Measurements from ENCODE around the gene PXN. TPM values are rescaled to one million over a fixed set of nuclear protein-coding genes. Genes with fewer than 3 reads are reported as not detected.
A peak's percentile ranks its signal among the peaks of the same experiment; 100 is the strongest.

Gene PXN
- total RNA-seq, 2 experiments from 2014 or later, result 201 to 236 TPM

DNA sequence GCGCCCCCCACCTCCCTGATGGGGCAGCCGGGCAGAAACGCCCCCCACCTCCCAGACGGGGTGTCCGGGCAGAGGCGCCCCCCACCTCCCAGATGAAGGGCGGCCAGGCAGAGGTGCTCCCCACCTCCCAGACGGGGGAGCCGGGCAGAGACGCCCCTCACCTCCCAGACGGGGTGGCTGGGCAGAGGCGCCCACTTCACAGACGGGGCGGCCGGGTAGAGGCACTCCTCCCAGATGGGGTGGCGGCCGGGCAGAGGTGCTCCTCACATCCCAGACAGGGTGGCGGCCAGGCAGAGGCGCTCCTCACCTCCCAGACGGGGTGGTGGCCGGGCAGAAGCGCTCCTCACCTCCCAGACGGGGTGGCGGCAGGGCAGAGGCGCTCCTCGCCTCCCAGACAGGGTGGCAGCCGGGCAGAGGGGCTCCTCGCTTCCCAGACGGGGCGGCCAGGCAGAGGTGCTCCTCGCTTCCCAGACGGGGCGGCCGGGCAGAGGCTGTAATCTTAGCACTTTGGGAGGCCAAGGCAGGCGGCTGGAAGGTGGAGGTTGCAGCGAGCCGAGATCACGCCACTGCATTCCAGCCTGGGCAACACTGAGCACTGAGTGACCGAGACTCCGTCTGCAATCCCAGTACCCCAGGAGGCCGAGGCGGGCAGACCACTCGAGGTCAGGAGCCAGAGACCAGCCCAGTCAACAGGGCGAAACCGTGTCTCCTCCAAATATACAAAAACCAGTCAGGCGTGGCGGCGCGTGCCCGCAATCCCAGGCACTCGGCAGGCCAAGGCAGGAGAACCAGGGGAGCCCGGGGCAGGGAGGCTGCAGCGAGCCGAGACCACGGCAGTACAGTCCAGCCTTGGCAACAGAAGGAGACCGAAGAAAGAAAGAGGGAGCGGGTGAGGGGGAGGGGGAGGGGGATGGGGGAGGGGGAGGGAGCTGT, 12.9 kb upstream of the PXN start:
- POLR2A ChIA-PET, result no interaction called here
- H3K36me3 Mint-ChIP-seq (ENCODE audit: low read depth), result no peaks in the 10 kb centered on the region
- H3K27ac Mint-ChIP-seq, result no peak overlapping the region
- DNase-seq, result no peak
- H3K4me3 Mint-ChIP-seq, result no peak overlapping the region
- CTCF ChIA-PET, result interaction anchor here (0.7 to 1.5 kb wide), 2 partner anchors 13 to 38 kb away, joined by 3 read pairs; partner anchors contain the start of gene PXN
- H3K4me1 Mint-ChIP-seq, result peaks cover 4% of the 10 kb centered on the region
- H3K9me3 Mint-ChIP-seq, result peaks cover 3% of the 10 kb centered on the region
- H3K27me3 Mint-ChIP-seq, result peaks cover 2% of the 10 kb centered on the region

DNA sequence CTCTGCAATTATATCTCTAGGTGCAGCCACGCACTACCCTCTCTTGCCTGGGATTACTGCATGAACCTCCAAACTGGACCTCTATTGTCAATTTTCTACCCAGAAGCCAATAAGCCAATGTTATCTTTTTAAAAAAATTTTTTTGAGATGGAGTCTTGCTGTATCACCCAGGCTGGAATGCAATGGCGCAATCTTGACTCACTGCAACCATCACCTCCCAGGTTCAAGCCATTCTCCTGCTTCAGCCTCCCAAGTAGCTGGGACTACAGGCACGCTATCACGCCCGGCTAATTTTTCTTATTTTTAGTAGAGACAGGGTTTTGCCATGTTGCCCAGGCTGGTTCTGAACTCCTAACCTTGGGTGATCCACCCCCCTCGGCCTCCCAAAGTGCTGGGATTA, 11.2 kb upstream of the PXN start:
- no peak overlapping the region for H3K4me3 Mint-ChIP-seq
- no peak for DNase-seq
- POLR2A ChIA-PET, result no interaction called here

DNA sequence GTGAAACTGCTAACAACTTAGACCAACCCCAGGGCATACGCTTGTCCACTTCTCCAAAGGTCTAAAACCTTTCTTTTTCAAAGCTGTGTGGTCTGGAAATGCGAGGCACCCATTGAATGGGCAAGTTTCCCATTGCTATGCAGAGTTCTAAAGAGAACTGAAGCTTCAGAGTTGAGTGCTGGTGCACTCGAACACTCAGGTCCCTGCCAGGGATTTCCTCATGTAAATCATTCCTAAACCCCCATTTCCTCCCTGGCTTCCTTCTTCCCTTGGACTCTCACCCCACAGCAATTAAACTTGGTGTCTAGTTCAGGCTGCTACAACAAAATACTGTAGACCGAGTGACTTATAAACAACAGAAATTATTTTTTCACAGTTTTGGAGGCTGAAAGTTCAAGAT, 2.2 kb upstream of the PXN start:
- H3K4me1 Mint-ChIP-seq, result peaks cover 18% of the 10 kb centered on the region
- peaks cover 21% of the 10 kb centered on the region for H3K36me3 Mint-ChIP-seq (ENCODE audit: low read depth)
- DNase-seq, result no peak
- ChIA-PET POLR2A (interaction anchor here (1.0 kb wide), 1 partner anchor 23 kb away, joined by 4 read pairs; no protein-coding TSS in a partner anchor), CTCF (interaction anchor here (1.0 to 26.1 kb wide), 6 partner anchors 15 to 66 kb away, joined by 3 to 546 read pairs (median 19); partner anchors contain the start of gene RPLP0)
- H3K4me3 Mint-ChIP-seq, result no peak overlapping the region
- no peaks in the 10 kb centered on the region for H3K27me3 Mint-ChIP-seq
- no peak overlapping the region for H3K27ac Mint-ChIP-seq
- no peaks in the 10 kb centered on the region for H3K9me3 Mint-ChIP-seq

More for the DNA sequence above, 11.2 kb upstream of the PXN start:
- Mint-ChIP-seq H3K4me1 (no peaks in the 10 kb centered on the region), H3K27me3 (peaks cover 2% of the 10 kb centered on the region), H3K36me3 (ENCODE audit: low read depth) (no peaks in the 10 kb centered on the region), H3K27ac (no peak overlapping the region), H3K9me3 (peaks cover 3% of the 10 kb centered on the region)
- CTCF ChIA-PET, result interaction anchor here (2.4 kb wide), 1 partner anchor 11 kb away, joined by 8 read pairs; the partner anchor contains the start of gene PXN

DNA sequence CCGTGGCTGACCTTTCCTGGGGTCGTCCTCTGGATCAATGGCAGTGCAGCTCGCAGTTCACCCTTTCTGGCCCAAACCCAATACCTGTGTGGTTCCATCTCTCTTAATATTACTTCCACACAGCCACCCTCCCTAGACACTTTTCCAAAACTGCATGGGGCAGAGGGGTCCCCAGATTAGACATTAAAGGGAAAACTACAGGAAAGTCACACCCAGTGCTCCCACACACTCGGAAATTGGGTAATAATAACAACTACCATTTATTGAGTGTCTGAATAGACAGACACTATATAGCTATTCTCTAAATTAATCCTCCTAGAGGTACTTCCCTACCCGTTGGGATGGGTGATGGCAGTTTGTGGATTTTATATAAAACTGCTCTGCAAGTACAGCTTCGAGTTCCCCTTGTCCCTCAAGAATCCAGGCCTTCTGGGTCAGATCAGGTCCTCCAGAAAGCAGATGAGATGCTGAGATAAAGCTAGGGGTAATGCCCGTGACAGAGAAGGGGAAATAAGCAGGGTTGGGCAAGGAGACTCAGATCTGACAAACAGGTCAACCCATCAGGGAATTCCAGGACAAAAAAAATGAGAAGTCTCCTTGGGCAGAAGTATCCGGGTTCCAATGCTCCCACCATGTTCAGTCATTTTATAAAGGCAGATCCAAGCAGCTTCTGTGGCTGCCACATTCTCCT, 795 bp upstream of the PXN start:
- Mint-ChIP-seq H3K36me3 (ENCODE audit: low read depth) (peaks cover 31% of the 10 kb centered on the region), H3K27ac (peak overlapping the region; percentile 68), H3K9me3 (no peaks in the 10 kb centered on the region), H3K27me3 (no peaks in the 10 kb centered on the region), H3K4me1 (peaks cover 32% of the 10 kb centered on the region), H3K4me3 (peak overlapping the region; percentile 80)
- POLR2A ChIA-PET, result interaction anchor here (1.9 to 3.5 kb wide), 3 partner anchors 25 to 65 kb away, joined by 6 to 24 read pairs (median 14); partner anchors contain the start of genes RNU4-2 and RPLP0
- DNase-seq, result no peak
- CTCF ChIA-PET, result interaction anchor here (0.5 to 26.1 kb wide), 20 partner anchors 9 to 179 kb away, joined by 3 to 546 read pairs (median 6); partner anchors contain the start of gene RPLP0

DNA sequence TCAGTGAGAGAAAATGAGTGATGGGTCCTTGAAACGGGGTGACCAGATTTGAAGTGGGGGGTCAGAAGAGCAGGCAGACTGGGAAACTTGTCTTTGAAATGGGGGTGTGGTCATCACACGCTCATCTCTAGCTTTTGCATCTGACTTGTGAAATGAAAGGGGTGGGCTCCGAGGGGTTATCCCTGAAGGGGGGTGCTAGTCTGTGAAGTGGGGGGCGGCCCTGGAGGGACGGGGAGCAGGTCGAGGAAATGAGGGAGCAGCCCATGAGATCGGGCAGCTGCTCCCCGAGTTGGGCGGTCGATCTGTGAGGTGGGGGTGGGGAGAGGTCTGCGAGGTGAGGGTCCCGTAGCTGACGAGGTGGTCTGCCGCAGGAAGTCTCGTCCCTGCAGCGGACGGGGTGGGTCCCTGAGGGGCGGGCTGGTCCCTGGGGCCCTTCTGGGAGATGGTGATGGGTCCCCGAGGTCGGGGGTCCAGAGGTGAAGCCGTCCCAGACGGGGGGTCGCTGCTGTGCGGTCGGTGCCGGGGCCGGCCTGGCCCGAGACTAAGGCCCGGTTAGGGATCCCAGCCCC, 542 bp downstream of the PXN start:
- peaks cover 42% of the 10 kb centered on the region for H3K36me3 Mint-ChIP-seq (ENCODE audit: low read depth)
- H3K4me3 Mint-ChIP-seq, result peak overlapping the region; percentile 88
- DNase-seq, result no peak
- ChIA-PET CTCF (interaction anchor here (0.7 to 26.1 kb wide), 24 partner anchors 8 to 178 kb away, joined by 3 to 546 read pairs (median 6); partner anchors contain the start of genes RNU4-1, RNU4-2, RPLP0 and SIRT4), POLR2A (interaction anchor here (0.6 to 3.5 kb wide), 4 partner anchors 26 to 143 kb away, joined by 4 to 24 read pairs (median 10); partner anchors contain the start of genes RNU4-2 and RPLP0)
- H3K27me3 Mint-ChIP-seq, result no peaks in the 10 kb centered on the region
- H3K9me3 Mint-ChIP-seq, result no peaks in the 10 kb centered on the region
- peak overlapping the region; percentile 83 for H3K27ac Mint-ChIP-seq
- peaks cover 45% of the 10 kb centered on the region for H3K4me1 Mint-ChIP-seq

DNA sequence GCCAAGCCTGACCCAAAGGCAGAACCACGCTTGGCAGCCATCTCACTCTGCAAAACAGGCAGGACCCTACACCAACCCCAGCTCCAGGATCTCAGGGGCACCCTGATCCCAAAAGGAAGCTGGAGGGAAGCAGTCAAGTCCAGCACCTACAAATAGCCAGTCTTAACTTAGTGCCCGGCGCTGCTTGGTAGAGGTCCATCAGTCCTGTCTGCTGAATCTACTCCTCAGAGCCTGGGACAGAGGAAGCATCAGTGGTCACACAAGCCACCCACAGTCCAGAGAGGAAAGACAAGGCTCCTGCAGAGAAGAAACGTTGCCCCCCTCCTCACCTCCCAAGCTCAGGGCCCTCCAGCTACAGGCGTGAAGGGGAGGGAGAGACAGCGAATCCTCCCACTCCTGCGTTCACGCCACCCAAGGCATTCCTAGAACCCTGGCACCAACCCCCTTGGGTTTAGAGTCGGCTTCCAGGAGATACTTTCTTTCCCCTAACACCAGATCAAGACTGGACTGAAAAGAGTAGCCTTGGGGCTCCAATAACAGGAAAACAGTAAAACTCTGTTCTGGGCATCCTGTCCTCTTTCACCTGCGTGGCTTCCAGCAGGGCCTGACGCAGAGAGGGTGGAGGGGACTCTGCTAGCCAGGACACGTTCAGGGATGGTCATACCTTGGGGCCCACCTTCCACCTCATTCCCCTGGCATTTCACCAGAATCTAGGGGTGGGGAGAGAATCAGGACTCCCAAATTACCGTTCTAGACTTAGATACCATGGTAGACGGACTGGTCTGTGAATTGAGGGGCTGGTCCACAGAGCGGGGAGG, 1.2 kb downstream of the PXN start:
- no peaks in the 10 kb centered on the region for H3K9me3 Mint-ChIP-seq
- H3K36me3 Mint-ChIP-seq (ENCODE audit: low read depth), result peaks cover 48% of the 10 kb centered on the region
- CTCF ChIA-PET, result interaction anchor here (1.2 to 26.1 kb wide), 13 partner anchors 10 to 177 kb away, joined by 3 to 546 read pairs (median 6); partner anchors contain the start of genes RNU4-1, RNU4-2, RPLP0 and SIRT4
- H3K4me1 Mint-ChIP-seq, result peaks cover 52% of the 10 kb centered on the region
- H3K27me3 Mint-ChIP-seq, result no peaks in the 10 kb centered on the region
- POLR2A ChIA-PET, result interaction anchor here (0.6 to 3.5 kb wide), 3 partner anchors 27 to 142 kb away, joined by 4 to 24 read pairs (median 14); partner anchors contain the start of genes RNU4-2 and RPLP0
- no peak for DNase-seq
- peak overlapping the region; percentile 83 for H3K27ac Mint-ChIP-seq
- H3K4me3 Mint-ChIP-seq, result peak overlapping the region; percentile 88

DNA sequence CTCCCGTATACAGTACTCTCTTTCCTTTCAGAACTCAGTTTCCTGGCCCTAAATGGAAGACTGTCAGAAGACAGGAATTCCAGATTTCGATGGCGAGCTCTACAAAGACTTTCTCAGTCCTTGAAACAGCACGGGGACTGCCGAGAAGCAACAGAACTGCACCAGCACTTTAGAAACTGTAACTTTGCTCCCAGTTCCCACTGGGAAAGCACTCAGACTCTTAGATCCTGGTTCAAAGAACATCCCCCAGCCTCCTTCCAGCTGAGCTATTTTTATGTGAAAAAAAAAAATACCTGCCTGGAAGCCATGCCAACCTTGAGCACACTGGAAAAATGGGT, 1.8 kb downstream of the PXN start:
- H3K4me1 Mint-ChIP-seq, result peaks cover 53% of the 10 kb centered on the region
- H3K36me3 Mint-ChIP-seq (ENCODE audit: low read depth), result peaks cover 49% of the 10 kb centered on the region
- ChIA-PET POLR2A (interaction anchor here (3.5 kb wide), 1 partner anchor 28 kb away, joined by 24 read pairs; the partner anchor contains the start of gene RNU4-2), CTCF (interaction anchor here (1.2 to 26.1 kb wide), 7 partner anchors 10 to 76 kb away, joined by 3 to 546 read pairs (median 16); partner anchors contain the start of genes RNU4-1, RNU4-2 and RPLP0)
- H3K4me3 Mint-ChIP-seq, result peak overlapping the region; percentile 88
- H3K27me3 Mint-ChIP-seq, result no peaks in the 10 kb centered on the region
- H3K27ac Mint-ChIP-seq, result peak overlapping the region; percentile 83
- H3K9me3 Mint-ChIP-seq, result no peaks in the 10 kb centered on the region
- no peak for DNase-seq

DNA sequence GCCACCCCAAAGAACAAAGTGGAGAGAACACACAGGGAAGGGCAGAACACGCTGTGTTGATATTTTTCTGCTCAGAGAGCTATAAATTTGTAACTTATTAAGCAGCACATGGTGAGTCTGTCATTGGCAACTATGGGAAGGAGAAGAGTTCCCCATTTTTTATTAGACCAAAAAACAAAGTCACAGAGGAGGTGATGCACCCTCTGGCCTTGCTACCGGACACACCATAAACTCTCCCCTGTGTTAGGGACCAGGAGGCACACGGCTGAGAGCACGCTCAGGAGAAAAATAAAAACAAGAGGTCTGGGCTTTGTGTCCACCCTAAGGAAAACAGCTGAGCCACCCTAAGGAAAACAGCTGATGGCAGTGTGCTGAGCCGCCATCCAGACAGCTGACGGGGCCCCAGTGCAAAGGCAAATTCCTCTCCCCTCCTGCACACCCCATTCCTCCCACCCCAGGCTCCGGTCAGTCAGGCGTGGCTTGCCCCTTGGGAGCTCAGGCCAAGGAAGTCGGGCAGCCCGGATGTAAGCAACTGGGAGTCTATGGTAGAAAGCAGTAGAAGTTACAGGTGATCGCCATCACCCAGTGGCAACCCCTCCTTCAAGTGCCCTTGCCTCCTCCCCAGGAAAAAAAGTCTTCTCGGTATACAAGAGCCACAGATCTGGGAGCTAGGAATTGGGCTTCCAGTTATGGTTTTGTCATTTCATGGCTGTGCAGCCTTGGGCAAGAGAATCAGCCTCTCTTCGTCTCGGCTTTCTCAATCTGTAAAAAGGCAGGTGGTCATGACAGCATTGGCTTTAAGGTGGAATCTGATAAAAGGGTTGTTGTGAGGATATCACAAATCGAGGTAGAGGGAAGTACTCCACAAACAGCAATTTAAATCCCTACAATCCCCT, 2.4 kb downstream of the PXN start:
- ChIA-PET POLR2A (interaction anchor here (1.0 to 3.5 kb wide), 2 partner anchors 13 to 28 kb away, joined by 3 to 24 read pairs; partner anchors contain the start of gene RNU4-2), CTCF (interaction anchor here (0.6 to 26.1 kb wide), 13 partner anchors 9 to 1715 kb away, joined by 3 to 546 read pairs (median 4); partner anchors contain the start of genes RNU4-1, RNU4-2, RPLP0 and SIRT4)
- DNase-seq, result no peak
- peaks cover 59% of the 10 kb centered on the region for H3K4me1 Mint-ChIP-seq
- H3K9me3 Mint-ChIP-seq, result no peaks in the 10 kb centered on the region
- peaks cover 52% of the 10 kb centered on the region for H3K36me3 Mint-ChIP-seq (ENCODE audit: low read depth)
- no peaks in the 10 kb centered on the region for H3K27me3 Mint-ChIP-seq
- H3K27ac Mint-ChIP-seq, result peak overlapping the region; percentile 83
- H3K4me3 Mint-ChIP-seq, result peak overlapping the region; percentile 88

DNA sequence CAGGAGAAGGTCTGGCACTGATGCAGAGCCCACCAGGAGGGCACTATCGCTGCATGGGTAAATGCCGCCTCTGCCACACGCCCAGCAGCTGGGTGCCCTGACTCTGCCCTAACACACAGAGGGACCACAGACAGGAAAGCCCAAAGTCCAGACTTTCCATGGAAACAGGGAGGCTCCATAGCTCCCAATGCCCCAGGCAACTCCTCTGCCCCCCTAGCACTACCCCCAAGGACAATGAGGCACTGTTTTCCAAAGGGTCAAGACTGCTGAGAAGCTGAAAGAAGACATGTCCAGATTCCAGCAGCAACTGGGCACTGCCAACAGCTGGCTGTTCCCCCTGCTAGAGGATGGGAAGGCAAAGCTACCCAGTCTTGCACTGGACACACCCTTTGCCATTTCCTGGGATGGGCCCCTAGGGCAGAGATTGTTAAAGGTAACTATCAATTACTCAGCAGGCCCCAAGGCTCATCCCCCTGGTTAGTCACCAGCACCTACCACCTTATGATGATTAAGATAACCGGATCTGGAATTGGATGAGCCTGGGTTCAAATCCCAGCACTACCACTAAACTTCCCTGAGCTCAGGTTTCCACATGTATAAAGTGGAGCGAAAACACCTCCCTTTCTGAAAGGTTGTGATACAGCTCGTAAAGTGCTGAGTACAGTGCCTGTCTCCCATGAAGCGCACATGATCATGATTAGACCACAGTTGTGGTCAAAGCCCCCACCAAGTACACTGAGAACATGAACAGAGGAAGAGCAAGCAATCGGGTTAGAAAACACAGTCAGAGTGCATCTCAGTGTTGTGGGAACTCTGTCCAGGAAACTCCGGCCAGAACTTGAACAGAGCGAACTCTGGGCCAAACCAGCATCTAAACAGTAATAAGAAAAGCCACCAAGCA, 3.3 kb downstream of the PXN start:
- Mint-ChIP-seq H3K27ac (peak overlapping the region; percentile 82), H3K4me1 (peaks cover 68% of the 10 kb centered on the region), H3K36me3 (ENCODE audit: low read depth) (peaks cover 56% of the 10 kb centered on the region), H3K4me3 (peak overlapping the region; percentile 88), H3K27me3 (no peaks in the 10 kb centered on the region), H3K9me3 (no peaks in the 10 kb centered on the region)
- POLR2A ChIA-PET, result interaction anchor here (0.9 to 1.4 kb wide), 3 partner anchors 12 to 61 kb away, joined by 3 to 6 read pairs (median 3); partner anchors contain the start of genes RNU4-2 and RPLP0
- CTCF ChIA-PET, result interaction anchor here (1.0 to 26.1 kb wide), 12 partner anchors 8 to 272 kb away, joined by 3 to 546 read pairs (median 6); partner anchors contain the start of genes RNU4-1, RNU4-2, RPLP0 and SIRT4
- DNase-seq, result peak; percentile 39

DNA sequence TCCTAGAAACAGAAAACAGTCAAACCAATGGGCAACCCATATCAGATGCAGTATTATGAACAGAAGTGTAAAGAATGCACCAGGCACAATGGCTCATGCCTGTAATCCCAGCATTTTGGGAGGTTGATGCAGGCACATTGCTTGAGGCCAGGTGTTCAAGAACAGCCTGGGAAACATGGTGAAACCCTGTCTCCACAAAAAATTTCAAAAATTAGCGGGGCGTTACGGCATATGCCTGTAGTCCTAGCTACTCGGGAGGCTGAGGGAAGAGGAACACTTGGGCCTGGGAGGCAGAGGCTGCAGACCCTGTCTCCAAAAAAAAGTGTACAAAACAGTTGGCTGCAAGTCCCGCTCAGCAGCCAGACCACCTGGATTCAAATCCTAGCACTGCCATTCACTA, 4.9 kb downstream of the PXN start:
- peak overlapping the region; percentile 21 for H3K4me3 Mint-ChIP-seq
- POLR2A ChIA-PET, result no interaction called here
- peak overlapping the region; percentile 77 for H3K27ac Mint-ChIP-seq
- CTCF ChIA-PET, result interaction anchor here (1.1 to 26.1 kb wide), 3 partner anchors 11 to 35 kb away, joined by 3 to 546 read pairs (median 90); no protein-coding TSS in a partner anchor
- no peaks in the 10 kb centered on the region for H3K9me3 Mint-ChIP-seq
- H3K4me1 Mint-ChIP-seq, result peaks cover 78% of the 10 kb centered on the region
- no peak for DNase-seq
- H3K27me3 Mint-ChIP-seq, result no peaks in the 10 kb centered on the region
- H3K36me3 Mint-ChIP-seq (ENCODE audit: low read depth), result peaks cover 66% of the 10 kb centered on the region
